GM18507 (cell line): ENCODE measurements around the gene SRSF12.

Experiments
- DNase-seq: peaks from one replicate; pipeline ENCODE4 v3.0.0; 2011; ENCODE audit warnings: low read depth; ENCODE audit not compliant: insufficient read length; ENCODE audit errors: extremely low spot score
- FAIRE-seq: peaks from 2 replicates; lab custom pipeline; 2011; peaks lifted over from hg19 to GRCh38; lab: Jason Lieb, UNC

Gene SRSF12

DNA sequence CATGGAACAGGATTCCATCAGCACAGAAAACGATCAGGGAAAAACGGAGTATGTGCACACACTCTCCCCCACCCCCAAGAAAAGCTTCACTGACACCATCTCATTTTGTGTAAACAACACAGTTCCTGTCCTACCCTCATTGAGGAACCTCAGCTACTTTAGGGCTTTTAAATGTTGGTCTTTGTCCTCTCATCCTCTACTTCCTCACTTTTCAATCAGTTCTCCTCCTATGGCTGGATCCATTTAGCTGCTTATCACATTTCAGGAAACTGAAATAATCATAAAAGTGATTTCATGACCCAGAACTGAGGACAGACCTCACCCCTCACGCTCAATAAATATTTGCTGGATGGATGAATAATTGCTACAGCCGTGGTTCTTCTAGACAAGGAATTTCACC lies 70.4 kb downstream of the SRSF12 start:
- FAIRE-seq (no peak), DNase-seq (no peak)
